Esophagus mucosa (tissue), 1 donor: ENCODE results near the gene RARS2. TPM values are rescaled to one million over a fixed set of nuclear protein-coding genes. Genes with fewer than 3 reads are reported as not detected.
"Not testable (repeated sequence)": the region's sequence is repeated elsewhere in the genome, so short reads cannot be mapped to it uniquely, and the experiment has no call there.

Experiments used
- ATAC-seq: fragments of 200-7000 bp; cut with Tn5 transposase; one replicate; pipeline ENCODE4 v1.9.1; 2020
- total RNA-seq: library from RNA; stranded (reverse); gene quantifications from one replicate; pipeline ENCODE4 v1.2.4, GENCODE V29; 2023
- donor health status: DM: yes; HTN: yes; CAD: no.

The RARS2 gene
- total RNA-seq, 1 donor from 2014 or later, result 24.0 TPM

DNA sequence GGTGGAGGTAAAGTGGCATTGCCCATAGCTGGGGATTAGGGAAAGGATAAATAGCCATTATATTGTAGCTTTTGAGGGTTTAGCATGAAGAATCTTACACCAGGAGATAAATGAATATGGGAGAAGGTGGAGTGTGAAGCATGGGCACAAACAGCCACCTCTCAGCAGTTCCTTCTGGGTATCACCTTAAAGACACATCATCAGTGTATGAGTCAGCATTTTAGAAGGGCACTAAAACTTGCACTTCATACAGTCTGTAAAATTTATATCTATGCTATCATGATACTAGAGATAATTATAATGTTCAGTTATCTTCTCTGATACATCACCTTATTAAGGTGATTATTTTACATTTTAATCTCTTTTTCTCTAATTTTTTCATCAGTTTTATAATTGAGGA lies 91.7 kb downstream of the RARS2 start:
- ATAC-seq, result no peak

- ATAC-seq, result no peak
These were observed 94.9 kb downstream of the RARS2 start for GRCh38 chr6:87494761-87495422.

DNA sequence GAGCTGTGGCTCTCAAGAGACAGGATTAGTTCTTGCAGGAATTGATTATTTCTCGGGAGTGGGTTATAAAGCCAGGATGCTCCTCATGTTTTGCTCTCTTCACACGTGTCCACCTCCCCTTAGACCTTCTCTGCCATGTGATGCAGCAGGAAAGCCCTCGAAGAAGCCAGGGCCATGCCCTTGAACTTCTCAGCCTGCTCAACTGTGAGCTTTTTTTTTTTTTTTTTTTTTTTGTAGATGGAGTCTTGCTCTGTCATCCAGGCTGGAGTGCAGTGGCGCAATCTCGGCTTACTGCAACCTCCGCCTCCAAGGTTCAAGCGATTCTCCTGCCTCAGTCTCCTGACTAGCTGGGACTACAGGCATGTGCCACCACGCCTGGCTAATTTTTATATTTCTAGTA lies 100.5 kb downstream of the RARS2 start:
- not testable (repeated sequence) for ATAC-seq

DNA sequence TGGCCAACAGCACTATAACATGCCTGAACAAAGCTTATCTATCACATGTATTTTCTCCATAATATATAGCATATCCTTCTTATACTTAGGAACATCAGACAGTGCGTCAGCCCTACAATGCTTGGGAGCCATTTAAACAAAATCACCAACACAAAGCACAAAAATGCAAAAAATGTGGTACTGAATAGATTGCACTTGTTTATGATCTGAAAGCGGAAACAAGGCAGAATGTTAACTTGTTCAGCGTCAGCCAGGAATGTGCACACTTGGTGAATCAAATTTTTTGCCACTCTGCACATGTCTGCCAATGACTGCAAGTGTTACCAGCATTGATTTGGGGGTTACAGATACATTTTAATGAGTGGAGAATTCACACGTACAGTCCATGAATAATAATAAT lies 102.2 kb downstream of the RARS2 start:
- no peak for ATAC-seq

DNA sequence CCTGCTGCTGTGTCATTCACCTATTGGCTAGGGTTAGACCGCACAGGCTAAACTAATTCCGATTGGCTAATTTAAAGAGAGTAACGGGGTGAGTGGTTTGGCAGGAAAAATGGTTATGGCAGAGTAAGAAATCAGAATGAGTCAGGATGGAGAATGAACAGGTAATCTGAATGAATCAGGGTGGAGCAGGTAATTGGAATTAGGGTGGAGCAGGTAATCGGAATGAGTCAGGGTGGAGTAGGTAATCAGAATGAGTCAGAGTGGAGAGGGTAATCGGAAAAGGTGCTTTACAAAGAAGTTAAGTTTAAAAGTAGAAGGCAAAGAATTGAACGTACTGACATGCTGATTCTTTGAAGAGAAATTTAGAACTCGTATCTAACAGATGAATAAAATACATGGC lies 105.3 kb downstream of the RARS2 start:
- peak; percentile 73 for ATAC-seq

DNA sequence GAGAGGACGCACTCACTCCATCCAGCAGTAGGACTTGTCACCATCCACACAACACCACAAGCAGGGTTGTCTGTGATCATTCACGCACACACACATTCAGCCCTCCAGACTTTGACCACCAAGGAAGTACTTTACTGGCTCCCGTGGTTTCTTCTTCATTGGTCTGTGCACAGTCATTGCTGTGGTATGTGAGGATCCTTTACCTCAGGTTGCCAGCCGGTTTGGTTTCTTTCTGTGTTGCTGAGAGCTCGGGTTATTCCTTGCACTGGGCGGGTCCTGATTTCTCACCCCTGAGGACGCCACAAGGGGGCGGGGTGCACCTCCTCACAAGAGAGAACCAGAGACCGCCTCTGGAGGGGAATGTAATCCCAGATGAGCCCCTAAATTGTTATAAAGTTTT lies 105.9 kb downstream of the RARS2 start:
- peak; percentile 49 for ATAC-seq

DNA sequence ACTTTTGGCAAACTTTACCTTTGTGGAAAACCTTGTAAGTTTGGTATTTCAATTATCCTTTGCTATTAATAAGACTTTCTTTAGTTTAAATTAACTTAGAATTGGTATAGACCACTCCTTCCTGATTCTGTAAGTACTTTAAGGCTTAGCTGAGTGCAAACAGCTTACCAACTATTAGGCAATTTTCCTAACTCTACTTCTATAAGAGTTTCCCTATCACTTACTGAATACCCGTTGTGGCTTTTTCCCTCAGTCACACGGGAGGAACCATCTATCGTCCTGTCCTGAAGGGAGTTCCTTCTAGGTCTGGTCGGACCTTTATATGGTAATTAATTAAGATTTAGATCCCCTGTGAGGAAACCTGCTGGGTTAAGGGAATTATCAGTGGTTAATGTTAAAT lies 107.4 kb downstream of the RARS2 start:
- no peak for ATAC-seq

- ATAC-seq, result no peak
These were observed 107.9 kb downstream of the RARS2 start for GRCh38 chr6:87481931-87482330.

DNA sequence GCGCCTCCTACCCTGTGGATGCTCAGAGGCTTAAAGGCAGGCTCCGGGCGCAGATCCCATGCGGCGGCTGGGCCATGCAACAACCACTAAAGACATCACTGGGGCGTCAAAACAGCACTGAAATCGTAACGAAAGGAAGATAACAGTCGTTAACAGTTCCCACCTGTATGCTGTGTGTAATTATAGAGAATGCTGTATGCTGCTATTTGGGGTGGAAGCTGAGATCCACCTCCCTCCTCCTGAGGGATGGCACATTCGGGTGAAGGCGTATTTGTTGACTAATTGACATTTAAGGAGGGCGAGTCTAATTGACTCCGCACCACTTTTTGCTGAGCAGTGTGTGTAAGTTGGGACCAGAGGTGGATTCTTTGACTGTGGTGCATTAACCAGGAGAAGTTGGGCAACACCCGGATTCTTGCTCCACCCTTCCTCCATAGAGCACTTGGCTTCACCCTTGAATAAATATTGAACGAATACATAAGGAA lies 116.3 kb downstream of the RARS2 start:
- peak; percentile 70 for ATAC-seq

- peak; percentile 93 for ATAC-seq
These were observed 117.0 kb downstream of the RARS2 start, which contains the start of gene SLC35A1 for GRCh38 chr6:87472525-87473418. Gene SLC35A1 (plus strand): TSS chr6:87472974. CDS start chr6:87473004, 30 bp downstream.

- ATAC-seq, result no peak
These were observed 124.7 kb downstream of the RARS2 start for GRCh38 chr6:87465051-87465450.

Other genes with a start within 250 kb of the RARS2 start
- gene C6orf163, start 245.2 kb downstream of the RARS2 start, total RNA-seq, result 1.1 TPM
- gene CFAP206, start 182.0 kb downstream of the RARS2 start, total RNA-seq, result 0.28 TPM
- 6.5 TPM for gene SLC35A1, start 117.0 kb downstream of the RARS2 start, total RNA-seq
- gene ORC3, start 148 bp upstream of the RARS2 start, total RNA-seq, result 10.4 TPM
- 47.7 TPM for gene AKIRIN2, start 112.2 kb upstream of the RARS2 start, total RNA-seq